Suprapubic skin (tissue), 4 donors: Measurements from ENCODE around the gene CFAP161.

ENCODE experiments used
- EP300 ChIP-seq: sonication (generic); formaldehyde crosslinking; IDR thresholded peaks from one replicate; pipeline ENCODE4 v1.6.1; 2017; ENCODE audit warnings: antibody characterized with exemption
- POLR2A ChIP-seq, 2 donors: fragments of 450-650 bp; IDR thresholded peaks; one replicate each; pipeline ENCODE4 v1.6.1; 2017; ENCODE audit warnings: antibody characterized with exemption in 2 of 2, mild to moderate bottlenecking in 2 of 2, moderate library complexity in 2 of 2
- POLR2AphosphoS5 ChIP-seq, 3 donors: sonication (generic); formaldehyde crosslinking; IDR thresholded peaks; one replicate each; pipeline ENCODE4 v1.6.1; 2017; ENCODE audit warnings: antibody characterized with exemption in 3 of 3
- TF ChIP-seq, protein P1 (sequence below), 2 donors: fragments of 200-600 bp in 1 of 2; fragments of 450-650 bp in 1 of 2; sonication (generic) in 1 of 2; IDR thresholded peaks; one replicate each; pipeline ENCODE4 v1.5.1; 2016 to 2019; ENCODE audit warnings: antibody characterized with exemption in 2 of 2, mild to moderate bottlenecking in 1 of 2, moderate library complexity in 1 of 2

GRCh38 chr15:81166636-81167305, 32.7 kb downstream of the CFAP161 start:
- TF ChIP-seq, protein P1, sequence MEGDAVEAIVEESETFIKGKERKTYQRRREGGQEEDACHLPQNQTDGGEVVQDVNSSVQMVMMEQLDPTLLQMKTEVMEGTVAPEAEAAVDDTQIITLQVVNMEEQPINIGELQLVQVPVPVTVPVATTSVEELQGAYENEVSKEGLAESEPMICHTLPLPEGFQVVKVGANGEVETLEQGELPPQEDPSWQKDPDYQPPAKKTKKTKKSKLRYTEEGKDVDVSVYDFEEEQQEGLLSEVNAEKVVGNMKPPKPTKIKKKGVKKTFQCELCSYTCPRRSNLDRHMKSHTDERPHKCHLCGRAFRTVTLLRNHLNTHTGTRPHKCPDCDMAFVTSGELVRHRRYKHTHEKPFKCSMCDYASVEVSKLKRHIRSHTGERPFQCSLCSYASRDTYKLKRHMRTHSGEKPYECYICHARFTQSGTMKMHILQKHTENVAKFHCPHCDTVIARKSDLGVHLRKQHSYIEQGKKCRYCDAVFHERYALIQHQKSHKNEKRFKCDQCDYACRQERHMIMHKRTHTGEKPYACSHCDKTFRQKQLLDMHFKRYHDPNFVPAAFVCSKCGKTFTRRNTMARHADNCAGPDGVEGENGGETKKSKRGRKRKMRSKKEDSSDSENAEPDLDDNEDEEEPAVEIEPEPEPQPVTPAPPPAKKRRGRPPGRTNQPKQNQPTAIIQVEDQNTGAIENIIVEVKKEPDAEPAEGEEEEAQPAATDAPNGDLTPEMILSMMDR (IDR thresholded peaks at IDR 0.05): no peak
- TF ChIP-seq POLR2A (IDR thresholded peaks at IDR 0.05) (no peak), POLR2AphosphoS5 (IDR thresholded peaks at IDR 0.05) (no peak), EP300 (no peak)
